GM11168 (cell line): Measurements from ENCODE around the gene USP12.
"Not testable (repeated sequence)": the region's sequence is repeated elsewhere in the genome, so short reads cannot be mapped to it uniquely, and the experiment has no call there.

Experiments used
- in situ Hi-C: fragments of 300-500 bp; cut with MboI; formaldehyde crosslinking; loops from one replicate; pipeline ENCODE4 v1.12.0; 2022; ENCODE audit warnings: low sequenced_read_pairs; ENCODE audit not compliant: unreplicated experiment

USP12 gene

GRCh38 chr13:27171244-27171826 is at the start of gene USP12:
TSS of gene USP12 (minus strand) at chr13:27171811. CDS start at chr13:27171639, 172 bp downstream.
- in situ Hi-C loops = no loop called here

- in situ Hi-C loops = no loop called here
These were observed 48.0 kb upstream of the USP12 start for GRCh38 chr13:27219611-27220010.

- in situ Hi-C loops = not testable (repeated sequence)
These were observed 47.2 kb upstream of the USP12 start for GRCh38 chr13:27218861-27219260.

- in situ Hi-C loops = not testable (repeated sequence)
These were observed 46.2 kb upstream of the USP12 start for GRCh38 chr13:27217791-27218190.

- in situ Hi-C loops = not testable (repeated sequence)
These were observed 41.8 kb upstream of the USP12 start for GRCh38 chr13:27213386-27213785.

GRCh38 chr13:27211771-27212364 is 40.3 kb upstream of the USP12 start:
- in situ Hi-C loops = no loop called here

- in situ Hi-C loops = no loop called here
These were observed 39.7 kb upstream of the USP12 start for GRCh38 chr13:27211271-27211670.

- in situ Hi-C loops = loop anchor here (10.0 kb wide), 1 partner anchor 224 kb away; no protein-coding TSS in a partner anchor
These were observed 36.9 kb upstream of the USP12 start for GRCh38 chr13:27208514-27208913.

- in situ Hi-C loops = loop anchor here (10.0 kb wide), 1 partner anchor 219 kb away; no protein-coding TSS in a partner anchor
These were observed 32.2 kb upstream of the USP12 start for GRCh38 chr13:27203854-27204253.

- in situ Hi-C loops = loop anchor here (10.0 kb wide), 1 partner anchor 218 kb away; no protein-coding TSS in a partner anchor
These were observed 31.6 kb upstream of the USP12 start for GRCh38 chr13:27203186-27203585.

GRCh38 chr13:27201661-27202060 is 30.1 kb upstream of the USP12 start:
- in situ Hi-C loops = loop anchor here (10.0 kb wide), 1 partner anchor 217 kb away; no protein-coding TSS in a partner anchor

- in situ Hi-C loops = loop anchor here (10.0 kb wide), 1 partner anchor 216 kb away; no protein-coding TSS in a partner anchor
These were observed 28.9 kb upstream of the USP12 start for GRCh38 chr13:27200413-27201070.

GRCh38 chr13:27199696-27200095 is 28.1 kb upstream of the USP12 start:
- in situ Hi-C loops = loop anchor here (10.0 kb wide), 1 partner anchor 215 kb away; no protein-coding TSS in a partner anchor

GRCh38 chr13:27199211-27199610 is 27.6 kb upstream of the USP12 start:
- in situ Hi-C loops = no loop called here

- in situ Hi-C loops = no loop called here
These were observed 23.5 kb upstream of the USP12 start for GRCh38 chr13:27194895-27195764.

- in situ Hi-C loops = no loop called here
These were observed 22.6 kb upstream of the USP12 start for GRCh38 chr13:27194209-27194608.

GRCh38 chr13:27193496-27193895 is 21.9 kb upstream of the USP12 start:
- in situ Hi-C loops = no loop called here

- in situ Hi-C loops = no loop called here
These were observed 21.4 kb upstream of the USP12 start for GRCh38 chr13:27192973-27193372.

GRCh38 chr13:27192367-27192766 is 20.8 kb upstream of the USP12 start:
- in situ Hi-C loops = not testable (repeated sequence)

GRCh38 chr13:27189192-27189591 is 17.6 kb upstream of the USP12 start:
- in situ Hi-C loops = no loop called here
